Ecto neural progenitor cell (in vitro differentiated cells): Measurements from ENCODE around the gene TRIM37.

Experiments used
- DNase-seq: peaks from one replicate; pipeline ENCODE4 v3.0.0-alpha.2; 2018; ENCODE audit warnings: low spot score

TRIM37 gene

DNA sequence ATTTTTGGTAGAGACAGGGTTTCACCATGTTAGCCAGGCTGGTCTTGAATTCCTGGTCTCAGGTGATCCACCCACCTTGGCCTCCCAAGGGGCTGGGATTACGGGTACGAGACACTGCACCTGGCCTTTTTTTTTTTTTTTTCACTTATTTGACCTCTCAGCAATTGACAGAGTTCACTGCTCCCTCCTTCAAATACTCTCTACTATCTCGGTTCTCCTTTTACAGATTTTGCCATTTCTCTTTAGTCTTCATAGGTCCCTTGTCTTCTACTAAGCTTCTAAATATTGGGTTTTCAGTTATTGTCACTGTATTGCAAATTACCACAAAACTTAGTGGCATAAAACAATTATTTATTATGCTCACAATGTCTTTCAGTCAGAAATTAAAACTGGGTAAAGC, 159.3 kb downstream of the TRIM37 start:
- DNase-seq, result no peak

DNA sequence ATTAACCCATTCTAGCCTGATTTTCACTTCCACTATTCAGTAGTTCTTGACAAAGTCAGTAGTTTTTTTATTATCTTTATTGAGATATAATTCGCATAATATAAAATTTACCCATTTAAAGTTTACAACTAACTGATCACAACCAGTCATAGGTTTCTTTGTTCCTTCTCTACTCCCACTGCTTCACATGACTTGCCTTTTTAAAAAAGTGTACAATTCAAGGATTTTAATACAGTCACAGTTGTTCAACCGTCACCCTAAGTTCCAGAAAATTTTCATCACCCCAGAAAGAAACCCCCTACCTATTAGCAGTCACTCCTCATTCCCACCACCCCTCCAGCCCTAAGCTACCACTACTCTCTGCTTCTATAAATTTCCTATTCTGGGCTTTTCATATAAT, 162.5 kb downstream of the TRIM37 start:
- DNase-seq, result no peak

DNA sequence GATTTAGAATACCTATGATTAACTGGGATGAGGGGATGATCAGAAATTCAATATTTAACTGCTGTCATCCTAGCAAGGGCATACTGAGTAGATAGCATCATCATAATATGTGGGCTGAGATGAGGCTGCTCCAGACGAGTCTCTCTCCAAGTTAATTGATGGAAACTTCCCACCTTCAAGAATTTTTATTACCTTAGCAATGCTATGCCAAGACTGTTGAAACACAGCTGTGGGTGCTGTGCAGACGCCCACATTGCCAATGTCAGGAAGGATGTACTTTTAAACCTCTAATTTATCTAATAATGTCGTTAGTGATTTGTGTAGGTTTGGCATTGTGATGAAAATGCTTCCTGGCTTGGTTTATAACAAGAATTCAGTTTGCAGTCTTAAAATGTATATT, 170.4 kb downstream of the TRIM37 start:
- DNase-seq, result no peak

DNA sequence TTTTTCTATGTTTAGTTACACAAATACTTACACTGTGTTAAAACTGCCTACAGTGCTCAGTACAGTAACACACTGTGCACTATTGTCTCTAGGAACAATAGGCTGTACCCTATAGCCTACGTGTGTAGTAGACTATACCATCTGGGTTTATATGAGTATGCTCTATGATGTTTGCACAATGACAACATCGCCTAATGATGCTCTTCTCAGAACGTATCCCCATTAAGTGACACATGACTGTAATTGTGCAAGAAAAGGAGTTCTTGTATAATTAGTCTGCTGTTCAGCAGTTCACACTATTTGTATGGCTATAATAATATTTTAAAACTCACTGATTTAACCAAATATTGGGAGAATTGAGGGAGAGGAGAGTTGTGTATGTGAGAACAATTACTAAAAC, 173.7 kb downstream of the TRIM37 start:
- no peak for DNase-seq
